IPS-15b (cell line): Measurements from ENCODE around the gene KRT36.
A peak's percentile ranks its signal among the peaks of the same experiment; 100 is the strongest.

Experiments used
- H3K27me3 ChIP-seq: one replicate; pipeline ENCODE4 v1.6.1; 2013; ENCODE audit warnings: low read length; ENCODE audit not compliant: control insufficient read depth, insufficient read depth
- H3K36me3 ChIP-seq: one replicate; pipeline ENCODE4 v1.6.1; 2013; ENCODE audit warnings: low read length; ENCODE audit not compliant: control insufficient read depth, insufficient read depth
- H3K4me1 ChIP-seq: one replicate; pipeline ENCODE4 v1.6.1; 2013; ENCODE audit warnings: mild to moderate bottlenecking, low read length; ENCODE audit not compliant: control insufficient read depth, insufficient read depth
- H3K4me3 ChIP-seq: one replicate; pipeline ENCODE4 v1.5.1; 2013; ENCODE audit warnings: low read depth, low read length
- H3K9ac ChIP-seq: one replicate; pipeline ENCODE4 v1.6.1; 2013; ENCODE audit warnings: low read depth, mild to moderate bottlenecking, low read length
- H3K9me3 ChIP-seq: one replicate; pipeline ENCODE4 v1.6.1; 2013; ENCODE audit warnings: mild to moderate bottlenecking, low read length; ENCODE audit not compliant: control insufficient read depth, insufficient read depth

Gene KRT36

DNA sequence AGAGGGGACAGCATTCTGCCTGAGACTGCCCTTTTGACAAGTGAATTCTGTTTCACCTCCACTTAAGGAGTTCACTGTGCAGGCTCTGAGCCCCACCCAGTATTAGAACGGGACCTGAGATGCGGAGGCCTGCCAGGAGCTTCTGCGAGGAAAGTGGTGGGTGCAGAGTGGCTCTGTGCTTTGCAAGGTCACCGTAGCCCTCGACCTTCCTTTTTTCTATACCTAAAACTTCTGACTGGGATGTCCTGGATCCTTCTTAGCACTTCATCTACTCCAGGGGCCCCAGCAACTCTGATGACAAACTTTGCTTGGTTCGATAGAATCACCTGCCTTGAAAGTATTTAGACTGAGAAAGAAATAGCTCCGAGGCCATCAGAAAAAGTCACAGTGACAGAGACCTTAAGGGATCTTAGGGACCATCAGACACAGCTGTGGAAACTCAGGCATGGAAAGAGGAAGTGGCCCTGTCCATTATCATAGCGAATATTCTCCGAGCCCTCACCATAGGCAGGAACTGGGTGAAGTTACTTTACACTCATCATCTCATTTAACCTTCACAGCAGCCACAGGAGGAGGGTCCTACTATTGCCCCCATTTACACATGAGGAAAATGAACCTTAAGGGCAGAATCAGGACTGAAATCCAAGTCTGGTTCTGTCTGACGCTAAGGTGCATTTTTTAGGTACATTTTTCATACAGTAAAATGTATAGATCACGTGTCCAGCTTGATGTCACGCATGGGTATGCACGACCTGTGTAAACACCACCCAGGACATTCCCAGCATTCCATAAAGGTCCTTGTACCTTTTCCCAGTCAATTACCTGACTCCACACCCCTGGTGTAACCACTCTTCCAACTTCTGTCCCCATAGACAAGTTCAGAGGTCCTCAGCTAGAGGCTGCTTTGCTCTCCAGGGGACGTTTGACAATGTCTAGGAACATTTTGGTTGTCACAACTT, 16.4 kb upstream of the KRT36 start:
- Histone ChIP-seq H3K36me3 (no peaks in the 10 kb centered on the region), H3K4me1 (peaks cover 1% of the 10 kb centered on the region), H3K9ac (no peak overlapping the region), H3K4me3 (no peak overlapping the region), H3K9me3 (no peaks in the 10 kb centered on the region), H3K27me3 (no peaks in the 10 kb centered on the region)

DNA sequence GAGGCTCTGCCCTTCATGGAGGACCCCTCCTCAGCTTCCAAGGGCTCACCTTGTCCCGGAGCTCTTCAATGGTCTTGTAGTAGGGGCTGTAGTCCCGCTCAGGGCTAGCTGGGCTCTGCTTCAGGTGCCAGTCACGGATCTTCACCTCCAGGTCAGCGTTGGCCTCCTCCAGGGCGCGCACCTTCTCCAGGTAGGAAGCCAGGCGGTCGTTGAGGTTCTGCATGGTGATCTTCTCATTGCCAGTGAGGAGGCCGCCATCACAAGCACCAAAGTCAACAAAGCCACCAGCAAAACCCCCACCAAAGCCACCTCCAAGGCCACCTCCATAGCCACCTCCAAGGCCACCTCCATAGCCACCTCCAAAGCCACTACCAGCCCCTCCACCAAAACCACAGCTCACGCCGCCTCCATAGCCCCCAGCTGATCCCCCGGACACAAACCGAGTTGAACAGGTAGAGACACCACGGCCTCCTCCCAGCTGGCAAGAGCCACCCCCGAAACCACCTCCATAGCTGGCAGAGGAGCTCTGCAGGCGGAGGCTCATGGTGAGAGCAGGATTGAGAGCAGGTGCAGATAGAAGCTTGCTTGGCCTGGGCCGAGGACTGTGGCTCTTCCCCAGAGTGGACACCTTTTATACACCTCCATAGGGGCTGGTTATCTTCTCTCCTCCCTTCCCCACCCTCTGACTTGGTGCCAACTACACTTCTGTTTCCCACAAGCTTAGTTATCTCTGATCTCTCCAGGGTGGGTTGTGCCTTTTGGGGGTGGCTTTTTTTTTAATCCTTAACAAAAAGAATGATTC, 15.5 kb upstream of the KRT36 start, which contains the start of gene KRT13:
Gene KRT13 (minus strand): TSS at position 606 of the 802 bp plus-strand sequence. CDS start 62 bp downstream, at position 544.
- no peaks in the 10 kb centered on the region for H3K27me3 ChIP-seq
- no peaks in the 10 kb centered on the region for H3K36me3 ChIP-seq
- H3K9ac ChIP-seq, result no peak within 1 kb of the TSS
- H3K4me1 ChIP-seq, result peaks cover 9% of the 10 kb centered on the region
- no peak within 1 kb of the TSS for H3K4me3 ChIP-seq
- H3K9me3 ChIP-seq, result no peaks in the 10 kb centered on the region

DNA sequence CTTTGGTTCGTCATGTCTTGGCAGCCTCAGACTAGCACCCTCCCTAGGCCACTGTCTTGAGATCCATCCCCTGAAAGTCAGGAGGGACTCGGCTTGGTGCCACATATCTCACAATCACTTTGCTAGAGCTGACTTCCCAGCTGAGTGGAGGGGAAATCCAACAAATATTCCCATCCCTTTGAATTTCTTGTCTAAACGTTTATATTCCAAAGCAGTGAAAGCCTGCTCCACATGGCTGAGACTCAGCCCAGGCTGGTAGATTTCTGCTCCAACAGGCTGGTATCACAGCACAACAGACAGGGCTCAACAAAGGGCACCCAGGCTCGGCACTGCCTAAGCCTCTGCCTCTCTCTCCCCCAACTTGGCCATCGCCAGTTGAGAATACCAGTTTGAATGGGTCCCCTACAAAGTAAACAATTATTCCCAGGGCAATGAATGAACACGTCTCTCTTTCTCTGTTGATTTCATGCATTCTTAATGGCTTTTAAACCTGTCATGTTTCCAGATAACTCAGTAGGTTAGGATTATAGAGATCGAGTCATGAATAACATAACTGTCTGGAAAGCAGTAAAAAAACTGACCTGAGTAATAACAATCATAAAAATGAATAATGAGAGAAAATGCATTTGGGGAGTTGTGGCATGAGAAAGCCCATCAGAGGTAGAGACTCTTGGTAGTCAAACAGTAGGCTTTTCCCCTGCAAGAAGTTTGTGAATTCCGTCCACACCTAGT, 14.7 kb upstream of the KRT36 start:
- Histone ChIP-seq H3K36me3 (no peaks in the 10 kb centered on the region), H3K4me1 (peaks cover 13% of the 10 kb centered on the region), H3K4me3 (no peak overlapping the region), H3K27me3 (no peaks in the 10 kb centered on the region), H3K9ac (no peak overlapping the region), H3K9me3 (no peaks in the 10 kb centered on the region)

GRCh38 chr17:41503202-41503601, 13.5 kb upstream of the KRT36 start:
- no peaks in the 10 kb centered on the region for H3K36me3 ChIP-seq
- H3K4me3 ChIP-seq, result no peak overlapping the region
- no peak overlapping the region for H3K9ac ChIP-seq
- peaks cover 15% of the 10 kb centered on the region for H3K4me1 ChIP-seq
- no peaks in the 10 kb centered on the region for H3K9me3 ChIP-seq
- H3K27me3 ChIP-seq, result peaks cover 4% of the 10 kb centered on the region

DNA sequence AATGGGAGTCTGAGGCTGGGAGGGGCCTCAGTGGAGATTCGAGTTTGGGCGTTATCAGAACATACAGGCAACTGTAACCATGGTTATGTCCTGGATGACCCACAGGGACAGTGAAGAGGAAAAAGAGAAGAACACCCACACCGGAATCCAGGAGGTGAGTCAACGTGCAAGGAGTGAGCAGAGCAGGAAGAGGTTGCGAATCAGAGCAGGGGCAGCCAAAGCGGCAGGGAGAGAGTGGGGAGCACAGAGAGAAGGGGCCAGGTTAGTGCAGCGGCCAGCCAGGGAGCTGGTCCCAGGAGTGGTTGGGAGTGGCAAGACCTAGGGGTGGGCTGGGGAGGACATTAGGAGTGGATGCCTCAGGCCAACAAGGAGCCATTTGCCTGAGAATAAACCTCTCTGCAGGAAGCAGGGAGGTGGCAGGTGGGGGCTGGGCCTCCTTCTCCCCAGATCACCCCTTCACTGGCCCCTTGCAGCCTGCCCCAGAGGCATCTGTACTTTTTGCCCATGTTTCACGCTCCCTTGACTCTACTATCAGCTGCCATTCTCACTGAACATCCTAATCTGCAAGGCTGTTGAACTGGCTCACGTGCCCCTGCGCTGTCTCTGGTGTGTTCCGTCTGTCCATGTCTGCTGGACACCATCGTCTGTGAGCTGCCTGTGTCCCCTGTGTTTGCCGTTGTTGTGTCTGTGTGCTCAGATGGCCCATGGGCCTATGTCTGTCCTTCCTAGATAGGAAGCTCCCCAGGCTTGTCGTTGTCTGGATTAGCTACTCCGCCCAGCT, 10.6 kb upstream of the KRT36 start:
- H3K36me3 ChIP-seq, result no peaks in the 10 kb centered on the region
- peaks cover 5% of the 10 kb centered on the region for H3K27me3 ChIP-seq
- no peak overlapping the region for H3K9ac ChIP-seq
- H3K4me3 ChIP-seq, result peak overlapping the region; percentile 35
- peaks cover 15% of the 10 kb centered on the region for H3K4me1 ChIP-seq
- H3K9me3 ChIP-seq, result no peaks in the 10 kb centered on the region

GRCh38 chr17:41499714-41500113, 10.0 kb upstream of the KRT36 start:
- H3K4me1 ChIP-seq, result peaks cover 15% of the 10 kb centered on the region
- H3K4me3 ChIP-seq, result no peak overlapping the region

GRCh38 chr17:41498276-41498675, 8.6 kb upstream of the KRT36 start:
- no peak overlapping the region for H3K4me3 ChIP-seq
- no peaks in the 10 kb centered on the region for H3K9me3 ChIP-seq
- H3K27me3 ChIP-seq, result peaks cover 5% of the 10 kb centered on the region
- H3K9ac ChIP-seq, result no peak overlapping the region
- H3K36me3 ChIP-seq, result no peaks in the 10 kb centered on the region
- peaks cover 15% of the 10 kb centered on the region for H3K4me1 ChIP-seq

More at GRCh38 chr17:41499714-41500113, 10.0 kb upstream of the KRT36 start:
- no peaks in the 10 kb centered on the region for H3K9me3 ChIP-seq
- no peak overlapping the region for H3K9ac ChIP-seq
- no peaks in the 10 kb centered on the region for H3K36me3 ChIP-seq
- H3K27me3 ChIP-seq, result peaks cover 5% of the 10 kb centered on the region

- H3K9ac ChIP-seq, result no peak overlapping the region
These were observed 7.2 kb upstream of the KRT36 start for GRCh38 chr17:41496803-41497484.

GRCh38 chr17:41494524-41494923, 4.8 kb upstream of the KRT36 start:
- Histone ChIP-seq H3K36me3 (no peaks in the 10 kb centered on the region), H3K4me1 (peaks cover 2% of the 10 kb centered on the region), H3K4me3 (no peak overlapping the region), H3K9me3 (no peaks in the 10 kb centered on the region), H3K27me3 (peaks cover 5% of the 10 kb centered on the region), H3K9ac (no peak overlapping the region)

More at GRCh38 chr17:41496803-41497484, 7.2 kb upstream of the KRT36 start:
- H3K9me3 ChIP-seq, result no peaks in the 10 kb centered on the region
- no peak overlapping the region for H3K4me3 ChIP-seq
- H3K27me3 ChIP-seq, result peaks cover 5% of the 10 kb centered on the region
- H3K36me3 ChIP-seq, result no peaks in the 10 kb centered on the region
- peaks cover 15% of the 10 kb centered on the region for H3K4me1 ChIP-seq

DNA sequence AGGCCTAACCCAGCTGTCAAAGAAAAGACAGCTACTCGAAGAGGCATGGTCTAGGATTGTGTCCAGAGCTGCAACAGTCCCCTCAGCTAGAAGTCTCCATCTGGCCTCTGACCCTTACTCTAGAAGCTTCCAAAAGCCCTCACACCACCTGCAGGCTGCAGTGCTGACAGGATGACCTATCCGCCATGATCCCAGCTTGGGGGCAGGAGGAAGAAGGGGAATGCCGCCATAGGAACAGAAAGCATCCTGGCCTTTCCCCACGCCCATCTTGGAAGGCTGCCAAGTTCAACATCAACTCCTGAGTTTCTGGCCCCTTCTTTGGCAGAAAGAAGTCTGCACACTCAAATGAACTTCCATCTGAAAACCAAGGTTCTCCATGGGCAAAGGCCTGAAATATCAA, 3.1 kb upstream of the KRT36 start:
- H3K4me3 ChIP-seq, result no peak overlapping the region
- H3K9me3 ChIP-seq, result no peaks in the 10 kb centered on the region
- no peak overlapping the region for H3K9ac ChIP-seq
- H3K36me3 ChIP-seq, result no peaks in the 10 kb centered on the region
- no peaks in the 10 kb centered on the region for H3K27me3 ChIP-seq
- no peaks in the 10 kb centered on the region for H3K4me1 ChIP-seq
